ENCODE results near the gene ELL. TPM values are rescaled to one million over a fixed set of nuclear protein-coding genes. Genes with fewer than 3 reads are reported as not detected.

Gene ELL
- polyA plus RNA-seq, 1 donor from 2014 or later, result 7.2 TPM

DNA sequence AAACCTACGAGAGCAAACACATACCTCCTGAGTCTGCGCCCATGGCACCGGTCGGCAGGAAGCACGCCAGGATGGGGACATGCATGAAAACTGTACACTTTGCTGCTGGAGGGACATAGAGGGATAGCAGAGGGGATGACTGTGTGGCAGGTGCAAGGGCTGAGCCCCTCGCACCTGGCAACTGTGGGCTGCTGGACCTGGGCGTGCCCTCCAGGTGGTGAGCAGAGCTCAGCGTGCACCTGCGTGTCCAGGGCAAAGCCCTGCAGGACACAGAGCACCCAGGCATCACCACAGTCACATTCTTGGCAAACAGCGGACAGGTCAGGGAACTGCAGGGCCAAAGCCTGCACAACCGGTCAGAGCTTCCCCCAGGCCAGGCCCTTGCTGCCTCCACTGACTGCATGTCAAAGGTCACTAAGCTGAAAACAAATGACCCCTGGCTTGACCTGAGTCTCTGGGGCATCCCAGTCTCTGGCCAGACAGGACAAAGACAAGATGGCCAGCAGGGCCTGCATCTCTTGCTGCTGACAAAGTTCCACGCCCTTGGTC is 75.0 kb downstream of the ELL start:
- H3F3A ChIP-seq (ENCODE audit: insufficient read depth, low read length, poor library complexity, severe bottlenecking), result no peaks in the 10 kb centered on the region
- no peak overlapping the region for H3K4me2 ChIP-seq (ENCODE audit: low read length)
- no peak overlapping the region for H3K4me3 ChIP-seq (ENCODE audit: low read length)
- no peaks in the 10 kb centered on the region for H3K9me2 ChIP-seq (ENCODE audit: insufficient read depth, low read length)
- H3K27me3 ChIP-seq (ENCODE audit: insufficient read depth, low read depth, low read length), result no peaks in the 10 kb centered on the region
- H3K9me3 ChIP-seq (ENCODE audit: low read length), result no peaks in the 10 kb centered on the region
- H3K36me3 ChIP-seq (ENCODE audit: insufficient read depth, low read length), result no peaks in the 10 kb centered on the region
- no peak overlapping the region for H3K27ac ChIP-seq (ENCODE audit: low read length)
- no peaks in the 10 kb centered on the region for H3K79me2 ChIP-seq (replicated peaks; ENCODE audit: insufficient read depth, low read length)
- TF ChIP-seq, protein P1, sequence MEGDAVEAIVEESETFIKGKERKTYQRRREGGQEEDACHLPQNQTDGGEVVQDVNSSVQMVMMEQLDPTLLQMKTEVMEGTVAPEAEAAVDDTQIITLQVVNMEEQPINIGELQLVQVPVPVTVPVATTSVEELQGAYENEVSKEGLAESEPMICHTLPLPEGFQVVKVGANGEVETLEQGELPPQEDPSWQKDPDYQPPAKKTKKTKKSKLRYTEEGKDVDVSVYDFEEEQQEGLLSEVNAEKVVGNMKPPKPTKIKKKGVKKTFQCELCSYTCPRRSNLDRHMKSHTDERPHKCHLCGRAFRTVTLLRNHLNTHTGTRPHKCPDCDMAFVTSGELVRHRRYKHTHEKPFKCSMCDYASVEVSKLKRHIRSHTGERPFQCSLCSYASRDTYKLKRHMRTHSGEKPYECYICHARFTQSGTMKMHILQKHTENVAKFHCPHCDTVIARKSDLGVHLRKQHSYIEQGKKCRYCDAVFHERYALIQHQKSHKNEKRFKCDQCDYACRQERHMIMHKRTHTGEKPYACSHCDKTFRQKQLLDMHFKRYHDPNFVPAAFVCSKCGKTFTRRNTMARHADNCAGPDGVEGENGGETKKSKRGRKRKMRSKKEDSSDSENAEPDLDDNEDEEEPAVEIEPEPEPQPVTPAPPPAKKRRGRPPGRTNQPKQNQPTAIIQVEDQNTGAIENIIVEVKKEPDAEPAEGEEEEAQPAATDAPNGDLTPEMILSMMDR (IDR thresholded peaks at IDR 0.05; ENCODE audit: poor library complexity, severe bottlenecking), result no peak
- no peak for TF ChIP-seq SMC3 (conservative IDR thresholded peaks at IDR 0.05; ENCODE audit: poor library complexity)
- TF ChIP-seq RAD21 (conservative IDR thresholded peaks at IDR 0.05), result no peak
- no peak for TF ChIP-seq EP300 (conservative IDR thresholded peaks at IDR 0.05; ENCODE audit: poor library complexity, severe bottlenecking)
- no peak for TF ChIP-seq TAF1 (IDR thresholded peaks at IDR 0.05; ENCODE audit: low read depth)
- TF ChIP-seq REST (IDR thresholded peaks at IDR 0.05; ENCODE audit: borderline replicate concordance), result no peak
- TF ChIP-seq MXI1 (conservative IDR thresholded peaks at IDR 0.05; ENCODE audit: poor library complexity, severe bottlenecking), result no peak
- no peak overlapping the region for H2AFZ ChIP-seq (ENCODE audit: low read depth, low read length)
- H3K9ac ChIP-seq (ENCODE audit: low read length), result no peak overlapping the region
- H4K20me1 ChIP-seq (ENCODE audit: insufficient read depth), result no peaks in the 10 kb centered on the region

- Histone ChIP-seq H3K9me2 (ENCODE audit: insufficient read depth, low read length) (no peaks in the 10 kb centered on the region), H3K4me3 (ENCODE audit: low read length) (no peak overlapping the region), H3K79me2 (replicated peaks; ENCODE audit: insufficient read depth, low read length) (no peaks in the 10 kb centered on the region), H3F3A (ENCODE audit: insufficient read depth, low read length, poor library complexity, severe bottlenecking) (no peaks in the 10 kb centered on the region), H2AFZ (ENCODE audit: low read depth, low read length) (no peak overlapping the region), H3K27ac (ENCODE audit: low read length) (no peak overlapping the region), H3K4me2 (ENCODE audit: low read length) (no peak overlapping the region), H3K27me3 (ENCODE audit: insufficient read depth, low read depth, low read length) (no peaks in the 10 kb centered on the region), H3K9me3 (ENCODE audit: low read length) (no peaks in the 10 kb centered on the region), H3K9ac (ENCODE audit: low read length) (no peak overlapping the region), H3K36me3 (ENCODE audit: insufficient read depth, low read length) (no peaks in the 10 kb centered on the region), H4K20me1 (ENCODE audit: insufficient read depth) (no peaks in the 10 kb centered on the region)
- TF ChIP-seq MXI1 (conservative IDR thresholded peaks at IDR 0.05; ENCODE audit: poor library complexity, severe bottlenecking) (no peak), POLR2AphosphoS5 (IDR thresholded peaks at IDR 0.05) (no peak), EZH2 (IDR thresholded peaks at IDR 0.05; ENCODE audit: borderline replicate concordance, insufficient read depth, low read length, poor library complexity, severe bottlenecking) (no peak), RAD21 (conservative IDR thresholded peaks at IDR 0.05) (no peak), SMC3 (conservative IDR thresholded peaks at IDR 0.05; ENCODE audit: poor library complexity) (no peak), TAF1 (IDR thresholded peaks at IDR 0.05; ENCODE audit: low read depth) (no peak), REST (IDR thresholded peaks at IDR 0.05; ENCODE audit: borderline replicate concordance) (no peak)
These were observed 75.6 kb downstream of the ELL start for GRCh38 chr19:18446145-18446810.
